Neutrophil (primary cell): ENCODE measurements around the gene MRPS22.

Experiments
- H3K27ac ChIP-seq: fragments of 200-600 bp; sonication (generic); 2 replicates; pipeline ENCODE4 v1.5.1; 2016; ENCODE audit warnings: mild to moderate bottlenecking, moderate library complexity
- H3K27me3 ChIP-seq: fragments of 200-600 bp; sonication (generic); 2 replicates; pipeline ENCODE4 v1.6.0; 2016; ENCODE audit warnings: mild to moderate bottlenecking
- H3K36me3 ChIP-seq: fragments of 200-600 bp; sonication (generic); 2 replicates; pipeline ENCODE4 v1.5.1; 2017
- H3K4me1 ChIP-seq, 2 experiments: fragments of 200-600 bp in 1 of 2; sonication (generic) in 1 of 2; 1 replicate in 1 of 2; 2 replicates in 1 of 2; pipeline versions ENCODE4 v1.5.1 to v1.6.1; 2013 to 2016; ENCODE audit warnings: low read depth in 1 of 2, low read length in 1 of 2, mild to moderate bottlenecking in 1 of 2, moderate library complexity in 1 of 2; ENCODE audit not compliant: control insufficient read depth in 1 of 2, insufficient read depth in 1 of 2
- H3K4me3 ChIP-seq, 2 experiments: fragments of 200-600 bp in 1 of 2; sonication (generic) in 1 of 2; 1 replicate in 1 of 2; 2 replicates in 1 of 2; pipeline ENCODE4 v1.5.1; 2013 to 2016; ENCODE audit warnings: low read depth in 1 of 2, low read length in 1 of 2, mild to moderate bottlenecking in 1 of 2, moderate library complexity in 1 of 2
- H3K9me3 ChIP-seq: fragments of 200-600 bp; sonication (generic); 2 replicates; pipeline ENCODE4 v1.5.1; 2016
- TF ChIP-seq, protein P1 (sequence below): fragments of 200-600 bp; sonication (generic); IDR thresholded peaks from 2 replicates; pipeline ENCODE4 v1.5.1; 2016; ENCODE audit warnings: antibody characterized with exemption

MRPS22 gene

DNA sequence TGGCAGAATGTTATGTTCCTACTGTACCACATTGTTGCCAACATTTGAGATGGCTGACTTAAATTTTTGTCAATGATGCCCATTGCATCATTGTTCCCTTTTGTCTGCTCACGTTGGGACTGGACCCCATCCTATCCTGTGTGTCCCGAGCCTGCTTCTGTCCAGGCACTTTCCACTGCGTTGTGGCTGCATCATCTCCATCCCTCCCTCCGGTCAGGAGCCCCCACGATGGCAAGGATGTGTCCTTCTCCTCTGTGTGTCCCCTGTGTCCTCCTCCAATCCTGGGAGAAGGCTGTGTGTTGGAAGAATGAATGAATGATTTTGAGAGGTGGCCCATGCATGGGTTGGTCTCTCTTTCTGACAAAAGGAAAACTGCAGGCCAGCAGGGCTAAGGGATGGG, 19.4 kb upstream of the MRPS22 start:
- no peak overlapping the region for H3K4me3 ChIP-seq
- no peak overlapping the region for H3K27ac ChIP-seq
- TF ChIP-seq, protein P1, sequence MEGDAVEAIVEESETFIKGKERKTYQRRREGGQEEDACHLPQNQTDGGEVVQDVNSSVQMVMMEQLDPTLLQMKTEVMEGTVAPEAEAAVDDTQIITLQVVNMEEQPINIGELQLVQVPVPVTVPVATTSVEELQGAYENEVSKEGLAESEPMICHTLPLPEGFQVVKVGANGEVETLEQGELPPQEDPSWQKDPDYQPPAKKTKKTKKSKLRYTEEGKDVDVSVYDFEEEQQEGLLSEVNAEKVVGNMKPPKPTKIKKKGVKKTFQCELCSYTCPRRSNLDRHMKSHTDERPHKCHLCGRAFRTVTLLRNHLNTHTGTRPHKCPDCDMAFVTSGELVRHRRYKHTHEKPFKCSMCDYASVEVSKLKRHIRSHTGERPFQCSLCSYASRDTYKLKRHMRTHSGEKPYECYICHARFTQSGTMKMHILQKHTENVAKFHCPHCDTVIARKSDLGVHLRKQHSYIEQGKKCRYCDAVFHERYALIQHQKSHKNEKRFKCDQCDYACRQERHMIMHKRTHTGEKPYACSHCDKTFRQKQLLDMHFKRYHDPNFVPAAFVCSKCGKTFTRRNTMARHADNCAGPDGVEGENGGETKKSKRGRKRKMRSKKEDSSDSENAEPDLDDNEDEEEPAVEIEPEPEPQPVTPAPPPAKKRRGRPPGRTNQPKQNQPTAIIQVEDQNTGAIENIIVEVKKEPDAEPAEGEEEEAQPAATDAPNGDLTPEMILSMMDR: no peak

DNA sequence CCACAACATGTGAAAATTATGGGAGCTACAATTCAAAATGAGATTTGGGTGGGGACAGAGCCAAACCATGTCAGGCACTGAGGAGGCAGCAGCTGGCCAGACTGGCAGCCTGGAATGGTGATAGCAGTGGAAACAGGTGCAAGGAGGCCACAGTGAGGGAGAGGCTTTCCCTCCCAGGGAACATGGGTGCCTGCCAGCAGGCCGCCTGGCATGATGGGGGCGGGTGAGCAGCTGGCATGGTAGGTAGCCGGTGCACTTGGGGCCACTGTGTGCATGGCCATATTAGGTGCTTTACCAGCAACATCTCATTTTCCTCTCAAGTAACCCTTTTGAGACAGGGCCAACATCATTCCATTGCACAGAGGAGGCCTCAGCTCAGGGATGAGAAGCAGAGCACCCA, 18.3 kb upstream of the MRPS22 start:
- Histone ChIP-seq H3K9me3 (no peaks in the 10 kb centered on the region), H3K27ac (no peak overlapping the region), H3K36me3 (no peaks in the 10 kb centered on the region), H3K4me1 (peaks cover 3 to 5% of the 10 kb centered on the region in 2 experiments), H3K27me3 (peaks cover 25% of the 10 kb centered on the region), H3K4me3 (no peak overlapping the region)
- TF ChIP-seq, protein P1: no peak

More for the DNA sequence above, 19.4 kb upstream of the MRPS22 start:
- Histone ChIP-seq H3K36me3 (no peaks in the 10 kb centered on the region), H3K27me3 (peaks cover 14% of the 10 kb centered on the region), H3K9me3 (no peaks in the 10 kb centered on the region), H3K4me1 (peaks cover 3 to 4% of the 10 kb centered on the region in 2 experiments)

DNA sequence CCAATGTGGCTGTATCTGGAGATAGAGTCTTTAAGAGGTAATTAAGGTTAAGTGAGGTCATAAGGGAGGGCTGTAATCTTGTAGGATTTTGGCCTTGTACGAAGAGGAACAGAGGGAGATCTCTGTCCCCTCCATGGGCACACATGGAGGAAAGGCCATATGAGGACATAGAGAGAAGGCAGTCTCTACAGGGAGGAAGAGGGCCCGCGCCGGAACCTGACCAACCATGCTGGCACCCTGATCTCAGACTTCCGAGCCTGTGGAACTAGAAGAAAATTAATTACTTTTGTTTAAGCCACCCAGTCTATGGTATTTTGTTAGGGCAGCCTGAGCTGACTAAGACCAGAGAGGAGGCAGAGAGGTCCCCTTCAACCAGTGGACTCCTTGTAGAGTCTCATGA, 17.7 kb upstream of the MRPS22 start:
- no peaks in the 10 kb centered on the region for H3K36me3 ChIP-seq
- H3K27me3 ChIP-seq: peaks cover 29% of the 10 kb centered on the region
- H3K4me3 ChIP-seq: no peak overlapping the region
- peaks cover 3 to 5% of the 10 kb centered on the region in 2 experiments for H3K4me1 ChIP-seq
- TF ChIP-seq, protein P1: no peak
- H3K9me3 ChIP-seq: no peaks in the 10 kb centered on the region
- no peak overlapping the region for H3K27ac ChIP-seq

DNA sequence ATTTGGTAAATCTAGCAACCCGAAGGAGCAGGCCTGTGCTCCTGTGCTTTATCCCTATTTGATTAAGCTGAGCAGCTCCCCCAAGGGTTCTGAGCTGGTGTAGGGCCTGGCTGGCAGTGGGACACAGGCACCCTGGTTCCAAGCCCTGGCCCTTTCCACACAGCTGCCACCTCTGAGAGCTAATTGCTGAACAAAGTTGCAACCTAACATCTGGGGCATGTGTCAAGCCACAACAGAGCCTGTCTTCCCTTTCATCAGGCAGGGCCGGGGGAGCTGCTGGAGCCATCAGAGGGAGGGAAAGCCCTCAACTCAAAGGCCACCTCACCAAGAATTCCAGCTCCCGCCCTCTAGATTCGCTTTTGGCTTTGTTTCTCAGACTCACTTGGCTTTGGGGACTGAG, 17.1 kb upstream of the MRPS22 start:
- no peaks in the 10 kb centered on the region for H3K9me3 ChIP-seq
- H3K36me3 ChIP-seq: no peaks in the 10 kb centered on the region
- TF ChIP-seq, protein P1: no peak
- H3K4me1 ChIP-seq: peaks cover 3 to 5% of the 10 kb centered on the region in 2 experiments
- peaks cover 29% of the 10 kb centered on the region for H3K27me3 ChIP-seq
- no peak overlapping the region for H3K27ac ChIP-seq
- H3K4me3 ChIP-seq: no peak overlapping the region

DNA sequence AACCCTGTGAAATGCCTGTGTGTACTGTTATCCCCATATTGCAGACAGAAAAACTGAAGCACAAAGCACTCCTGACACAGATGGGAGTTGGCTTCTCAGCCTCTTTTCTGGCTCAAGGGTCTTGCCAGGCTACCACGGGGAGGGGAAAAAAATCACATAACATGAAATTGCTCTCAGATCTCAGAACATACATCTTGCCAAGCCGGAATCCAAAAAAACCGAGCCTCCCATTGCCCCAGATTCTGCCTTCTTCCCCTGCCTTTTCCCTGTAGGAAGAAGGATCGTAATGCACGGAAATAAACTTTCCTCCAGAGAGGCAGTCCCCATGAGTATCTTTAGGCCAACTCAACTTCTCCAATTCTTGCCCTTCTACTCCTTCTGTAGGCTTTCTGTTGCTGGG, 16.6 kb upstream of the MRPS22 start:
- Histone ChIP-seq H3K4me3 (no peak overlapping the region), H3K27me3 (peaks cover 29% of the 10 kb centered on the region), H3K27ac (no peak overlapping the region), H3K36me3 (no peaks in the 10 kb centered on the region), H3K9me3 (no peaks in the 10 kb centered on the region), H3K4me1 (peaks cover 3 to 5% of the 10 kb centered on the region in 2 experiments)
- TF ChIP-seq, protein P1: no peak

DNA sequence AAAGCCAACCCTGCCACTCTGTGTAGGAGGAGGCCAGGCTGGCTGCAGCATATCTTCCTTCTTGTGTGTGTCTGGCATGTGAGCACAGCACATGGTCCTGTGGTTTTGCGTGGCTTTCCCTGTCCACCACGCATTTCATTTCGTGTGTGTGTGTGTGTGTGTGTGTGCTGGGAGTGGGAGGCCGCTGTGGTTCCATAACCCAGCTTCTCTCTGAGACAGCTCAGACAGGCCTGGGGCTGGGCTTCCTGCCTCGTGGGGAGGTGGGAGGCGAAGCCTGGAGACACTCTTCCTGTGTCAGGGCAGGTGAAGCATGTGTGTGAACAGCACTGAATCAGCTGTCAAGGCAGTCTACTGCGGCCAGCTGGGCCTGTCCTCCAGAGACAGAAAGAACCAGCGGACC, 16.0 kb upstream of the MRPS22 start:
- H3K27me3 ChIP-seq: peaks cover 33% of the 10 kb centered on the region
- no peak overlapping the region for H3K4me3 ChIP-seq
- no peak overlapping the region for H3K27ac ChIP-seq
- TF ChIP-seq, protein P1: no peak
- no peaks in the 10 kb centered on the region for H3K9me3 ChIP-seq
- peaks cover 3 to 5% of the 10 kb centered on the region in 2 experiments for H3K4me1 ChIP-seq
- no peaks in the 10 kb centered on the region for H3K36me3 ChIP-seq
